ENCODE results near the gene CCDC40. TPM values are rescaled to one million over a fixed set of nuclear protein-coding genes. Genes with fewer than 3 reads are reported as not detected.

The CCDC40 gene
- total RNA-seq, 1 donor from 2014 or later = 7.7 TPM

DNA sequence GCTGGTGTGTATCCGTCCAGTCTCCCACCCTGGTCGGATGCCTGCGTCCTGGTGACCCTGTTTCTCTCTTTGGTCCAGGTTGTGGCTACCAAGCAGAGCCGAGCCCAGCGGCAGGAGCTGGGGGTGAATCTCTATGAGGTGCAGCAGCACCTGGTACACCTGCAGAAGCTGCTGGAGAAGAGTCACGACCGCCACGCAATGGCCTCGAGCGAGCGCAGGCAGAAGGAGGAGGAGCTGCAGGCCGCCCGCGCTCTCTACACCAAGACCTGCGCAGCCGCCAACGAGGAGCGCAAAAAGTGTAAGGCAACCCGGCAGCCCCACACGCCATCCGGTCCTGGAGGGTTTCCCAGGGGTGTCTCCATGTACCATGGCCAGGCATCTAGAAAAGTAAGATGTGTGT is 13.5 kb downstream of the CCDC40 start:
- DNase-seq (ENCODE audit: low spot score) = no peak
- Mint-ChIP-seq H3K27ac (ENCODE audit: unreplicated experiment) (no peak overlapping the region), H3K4me3 (ENCODE audit: unreplicated experiment) (no peak overlapping the region), H3K36me3 (ENCODE audit: low read depth, unreplicated experiment) (peaks cover 18% of the 10 kb centered on the region), H3K9me3 (ENCODE audit: unreplicated experiment) (no peaks in the 10 kb centered on the region), H3K27me3 (ENCODE audit: unreplicated experiment) (peaks cover 4% of the 10 kb centered on the region), H3K4me1 (ENCODE audit: unreplicated experiment) (peaks cover 7% of the 10 kb centered on the region)
- TF ChIP-seq, protein P1, sequence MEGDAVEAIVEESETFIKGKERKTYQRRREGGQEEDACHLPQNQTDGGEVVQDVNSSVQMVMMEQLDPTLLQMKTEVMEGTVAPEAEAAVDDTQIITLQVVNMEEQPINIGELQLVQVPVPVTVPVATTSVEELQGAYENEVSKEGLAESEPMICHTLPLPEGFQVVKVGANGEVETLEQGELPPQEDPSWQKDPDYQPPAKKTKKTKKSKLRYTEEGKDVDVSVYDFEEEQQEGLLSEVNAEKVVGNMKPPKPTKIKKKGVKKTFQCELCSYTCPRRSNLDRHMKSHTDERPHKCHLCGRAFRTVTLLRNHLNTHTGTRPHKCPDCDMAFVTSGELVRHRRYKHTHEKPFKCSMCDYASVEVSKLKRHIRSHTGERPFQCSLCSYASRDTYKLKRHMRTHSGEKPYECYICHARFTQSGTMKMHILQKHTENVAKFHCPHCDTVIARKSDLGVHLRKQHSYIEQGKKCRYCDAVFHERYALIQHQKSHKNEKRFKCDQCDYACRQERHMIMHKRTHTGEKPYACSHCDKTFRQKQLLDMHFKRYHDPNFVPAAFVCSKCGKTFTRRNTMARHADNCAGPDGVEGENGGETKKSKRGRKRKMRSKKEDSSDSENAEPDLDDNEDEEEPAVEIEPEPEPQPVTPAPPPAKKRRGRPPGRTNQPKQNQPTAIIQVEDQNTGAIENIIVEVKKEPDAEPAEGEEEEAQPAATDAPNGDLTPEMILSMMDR (IDR thresholded peaks at IDR 0.05; ENCODE audit: unreplicated experiment) = no peak

DNA sequence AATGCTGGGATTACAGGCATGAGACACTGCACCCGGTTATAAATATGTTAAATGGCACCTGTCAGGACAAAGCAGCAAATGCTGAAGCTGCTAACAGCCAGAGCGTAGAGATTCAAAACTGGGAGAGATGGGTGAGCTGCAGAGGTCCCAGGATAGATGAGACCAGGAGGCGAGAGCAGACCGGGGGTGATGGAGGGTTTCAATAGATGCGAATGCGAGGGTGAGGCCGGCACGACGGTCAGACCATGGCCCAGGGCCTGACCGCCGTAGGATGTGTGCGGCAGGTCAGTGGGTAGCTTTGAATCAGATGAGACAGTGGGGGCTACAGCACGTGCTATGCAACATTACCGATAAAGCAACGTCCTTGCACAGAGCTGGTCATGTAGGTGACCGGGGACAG is 14.3 kb downstream of the CCDC40 start:
- peaks cover 18% of the 10 kb centered on the region for H3K36me3 Mint-ChIP-seq (ENCODE audit: low read depth, unreplicated experiment)
- DNase-seq (ENCODE audit: low spot score) = no peak
- H3K9me3 Mint-ChIP-seq (ENCODE audit: unreplicated experiment) = no peaks in the 10 kb centered on the region
- peaks cover 13% of the 10 kb centered on the region for H3K4me1 Mint-ChIP-seq (ENCODE audit: unreplicated experiment)
- no peak overlapping the region for H3K4me3 Mint-ChIP-seq (ENCODE audit: unreplicated experiment)
- H3K27me3 Mint-ChIP-seq (ENCODE audit: unreplicated experiment) = peaks cover 4% of the 10 kb centered on the region
- no peak overlapping the region for H3K27ac Mint-ChIP-seq (ENCODE audit: unreplicated experiment)
- TF ChIP-seq, protein P1 (IDR thresholded peaks at IDR 0.05; ENCODE audit: unreplicated experiment) = no peak

DNA sequence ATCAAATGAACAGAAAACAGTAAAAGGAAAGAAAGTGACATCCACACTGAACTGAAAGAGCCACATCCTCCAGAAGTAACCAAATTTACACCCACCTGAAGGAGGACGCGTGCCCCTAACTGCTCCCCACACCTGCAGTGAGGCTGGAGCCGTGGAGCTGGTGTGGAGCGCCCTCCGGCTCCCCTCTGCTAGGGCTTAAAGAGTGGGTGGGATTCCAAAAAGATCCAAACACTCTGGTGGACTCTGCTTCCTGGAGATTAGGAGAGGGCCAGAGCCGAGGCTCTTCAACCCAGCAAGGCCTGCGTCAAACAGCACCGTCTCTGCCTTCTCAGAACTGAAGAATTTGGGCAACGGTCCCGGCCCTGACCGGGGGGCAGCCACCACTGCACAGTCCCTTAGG is 15.2 kb downstream of the CCDC40 start:
- peaks cover 14% of the 10 kb centered on the region for H3K4me1 Mint-ChIP-seq (ENCODE audit: unreplicated experiment)
- H3K4me3 Mint-ChIP-seq (ENCODE audit: unreplicated experiment) = no peak overlapping the region
- TF ChIP-seq, protein P1 (IDR thresholded peaks at IDR 0.05; ENCODE audit: unreplicated experiment) = no peak
- peaks cover 18% of the 10 kb centered on the region for H3K36me3 Mint-ChIP-seq (ENCODE audit: low read depth, unreplicated experiment)
- DNase-seq (ENCODE audit: low spot score) = no peak
- H3K9me3 Mint-ChIP-seq (ENCODE audit: unreplicated experiment) = no peaks in the 10 kb centered on the region
- no peak overlapping the region for H3K27ac Mint-ChIP-seq (ENCODE audit: unreplicated experiment)
- H3K27me3 Mint-ChIP-seq (ENCODE audit: unreplicated experiment) = peaks cover 3% of the 10 kb centered on the region

DNA sequence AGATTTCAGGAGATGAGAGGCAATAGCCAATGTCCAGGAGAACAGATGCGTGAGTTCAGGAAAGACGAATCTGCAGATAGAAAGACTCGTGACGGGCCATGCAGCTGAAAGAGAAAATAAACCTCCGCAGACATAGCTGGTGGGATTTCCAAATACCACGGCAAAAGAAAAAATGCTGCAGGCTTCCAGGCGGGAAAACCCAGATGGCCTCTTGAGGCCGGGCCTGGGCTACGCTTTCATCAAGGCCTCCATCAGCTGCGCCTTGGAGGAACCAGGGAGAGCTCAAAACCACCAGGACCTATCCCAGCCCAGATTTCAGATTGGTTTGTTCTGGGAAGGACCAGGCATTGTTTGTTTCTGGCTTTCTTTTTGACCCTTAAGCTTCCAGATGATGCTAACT is 16.7 kb downstream of the CCDC40 start:
- peaks cover 14% of the 10 kb centered on the region for H3K4me1 Mint-ChIP-seq (ENCODE audit: unreplicated experiment)
- no peaks in the 10 kb centered on the region for H3K9me3 Mint-ChIP-seq (ENCODE audit: unreplicated experiment)
- TF ChIP-seq, protein P1 (IDR thresholded peaks at IDR 0.05; ENCODE audit: unreplicated experiment) = no peak
- no peak overlapping the region for H3K27ac Mint-ChIP-seq (ENCODE audit: unreplicated experiment)
- DNase-seq (ENCODE audit: low spot score) = no peak
- peaks cover 3% of the 10 kb centered on the region for H3K27me3 Mint-ChIP-seq (ENCODE audit: unreplicated experiment)
- no peak overlapping the region for H3K4me3 Mint-ChIP-seq (ENCODE audit: unreplicated experiment)
- H3K36me3 Mint-ChIP-seq (ENCODE audit: low read depth, unreplicated experiment) = peaks cover 18% of the 10 kb centered on the region

DNA sequence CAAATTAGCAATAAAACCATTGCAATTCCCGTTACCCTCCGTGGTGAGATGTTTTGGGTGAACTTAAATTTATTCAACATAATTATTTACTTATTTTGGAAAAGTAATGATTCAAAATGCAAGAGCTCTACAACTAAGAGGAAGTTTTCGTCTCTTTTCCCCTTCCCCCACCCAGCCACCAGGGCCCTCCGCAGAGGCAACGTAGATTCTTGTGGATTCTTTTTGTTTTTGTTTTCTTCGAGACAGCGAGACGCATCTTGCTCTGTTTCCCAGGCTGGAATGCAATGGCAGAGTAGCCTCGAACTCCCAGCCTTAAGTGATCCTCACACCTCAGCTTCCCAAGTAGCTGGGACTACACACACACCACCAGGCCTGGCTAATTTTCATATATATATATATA is 19.2 kb downstream of the CCDC40 start:
- H3K4me3 Mint-ChIP-seq (ENCODE audit: unreplicated experiment) = no peak overlapping the region
- TF ChIP-seq, protein P1 (IDR thresholded peaks at IDR 0.05; ENCODE audit: unreplicated experiment) = no peak
- peaks cover 14% of the 10 kb centered on the region for H3K4me1 Mint-ChIP-seq (ENCODE audit: unreplicated experiment)
- no peaks in the 10 kb centered on the region for H3K9me3 Mint-ChIP-seq (ENCODE audit: unreplicated experiment)
- peak overlapping the region; percentile 77 for H3K27ac Mint-ChIP-seq (ENCODE audit: unreplicated experiment)
- H3K36me3 Mint-ChIP-seq (ENCODE audit: low read depth, unreplicated experiment) = peaks cover 16% of the 10 kb centered on the region
- H3K27me3 Mint-ChIP-seq (ENCODE audit: unreplicated experiment) = no peaks in the 10 kb centered on the region
- no peak for DNase-seq (ENCODE audit: low spot score)
